ENCODE results near the gene EDN3.
"Not testable (repeated sequence)": the region's sequence is repeated elsewhere in the genome, so short reads cannot be mapped to it uniquely, and the experiment has no call there.

The EDN3 gene

GRCh38 chr20:59355242-59355641, 54.8 kb downstream of the EDN3 start:
- Mint-ChIP-seq H3K9me3 (no peaks in the 10 kb centered on the region), H3K4me3 (no peak overlapping the region), H3K27ac (no peak overlapping the region), H3K27me3 (ENCODE audit: low read depth) (no peaks in the 10 kb centered on the region), H3K36me3 (ENCODE audit: low read depth) (no peaks in the 10 kb centered on the region), H3K4me1 (ENCODE audit: low read depth) (no peaks in the 10 kb centered on the region)
- no peak for DNase-seq (ENCODE audit: low spot score)

- H3K4me3 Mint-ChIP-seq, result no peak overlapping the region
- no peak for DNase-seq (ENCODE audit: low spot score)
- no peaks in the 10 kb centered on the region for H3K9me3 Mint-ChIP-seq
- H3K27me3 Mint-ChIP-seq (ENCODE audit: low read depth), result no peaks in the 10 kb centered on the region
- no peaks in the 10 kb centered on the region for H3K36me3 Mint-ChIP-seq (ENCODE audit: low read depth)
- H3K27ac Mint-ChIP-seq, result no peak overlapping the region
- no peaks in the 10 kb centered on the region for H3K4me1 Mint-ChIP-seq (ENCODE audit: low read depth)
These were observed 56.3 kb downstream of the EDN3 start for GRCh38 chr20:59356662-59357165.

GRCh38 chr20:59358793-59359192, 58.4 kb downstream of the EDN3 start:
- not testable (repeated sequence) for H3K27me3 Mint-ChIP-seq (ENCODE audit: low read depth); H3K4me1 Mint-ChIP-seq (ENCODE audit: low read depth); H3K36me3 Mint-ChIP-seq (ENCODE audit: low read depth); H3K4me3 Mint-ChIP-seq; H3K9me3 Mint-ChIP-seq; DNase-seq (ENCODE audit: low spot score); H3K27ac Mint-ChIP-seq

DNA sequence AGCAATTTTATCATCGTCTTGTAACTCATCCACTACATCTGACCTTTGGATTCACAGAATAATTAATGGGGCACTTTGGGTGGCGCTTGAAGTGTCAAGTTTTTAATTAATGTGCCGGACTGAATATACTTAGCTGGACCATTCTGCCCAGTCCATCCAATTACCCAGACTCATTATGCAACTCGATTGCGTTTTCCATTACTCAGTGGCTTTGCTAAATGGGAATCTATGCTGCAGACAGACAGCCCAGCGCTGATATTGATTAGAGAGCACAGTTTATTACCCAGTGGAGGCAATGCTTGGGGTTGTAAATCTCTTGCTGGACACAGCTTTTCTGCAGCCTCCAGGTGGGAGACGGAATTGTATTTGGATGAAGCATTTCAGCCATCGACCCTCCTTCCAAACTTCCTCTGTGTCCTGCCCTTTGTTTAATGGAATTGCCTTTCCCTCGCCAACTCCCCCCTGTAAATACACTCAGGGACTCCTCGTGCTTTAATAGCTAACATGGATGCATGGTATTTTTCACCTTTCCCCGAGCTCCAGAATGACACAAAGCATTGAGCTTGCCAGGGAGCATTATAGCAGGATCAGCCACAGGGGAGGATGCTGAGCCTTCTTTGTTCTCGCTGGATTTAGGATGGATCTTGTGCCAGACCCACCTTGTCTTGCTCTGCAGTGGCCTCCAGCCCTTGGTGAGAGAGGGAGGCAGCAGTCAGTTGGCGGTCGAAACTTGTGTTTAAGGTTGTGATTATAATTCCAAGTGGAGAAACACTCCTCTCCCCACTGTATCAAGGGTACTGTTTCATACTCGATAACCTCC, 59.7 kb downstream of the EDN3 start:
- no peak for DNase-seq (ENCODE audit: low spot score)
- Mint-ChIP-seq H3K27ac (no peak overlapping the region), H3K4me1 (ENCODE audit: low read depth) (no peaks in the 10 kb centered on the region), H3K9me3 (no peaks in the 10 kb centered on the region), H3K4me3 (no peak overlapping the region), H3K36me3 (ENCODE audit: low read depth) (no peaks in the 10 kb centered on the region), H3K27me3 (ENCODE audit: low read depth) (no peaks in the 10 kb centered on the region)

- DNase-seq (ENCODE audit: low spot score), result no peak
- no peaks in the 10 kb centered on the region for H3K9me3 Mint-ChIP-seq
These were observed 60.5 kb downstream of the EDN3 start for GRCh38 chr20:59360934-59361333.

GRCh38 chr20:59361411-59361810, 61.0 kb downstream of the EDN3 start:
- Mint-ChIP-seq H3K4me1 (ENCODE audit: low read depth) (no peaks in the 10 kb centered on the region), H3K9me3 (no peaks in the 10 kb centered on the region), H3K36me3 (ENCODE audit: low read depth) (no peaks in the 10 kb centered on the region), H3K27ac (no peak overlapping the region), H3K27me3 (ENCODE audit: low read depth) (no peaks in the 10 kb centered on the region), H3K4me3 (no peak overlapping the region)
- DNase-seq (ENCODE audit: low spot score), result no peak

More at GRCh38 chr20:59360934-59361333, 60.5 kb downstream of the EDN3 start:
- Mint-ChIP-seq H3K4me3 (no peak overlapping the region), H3K36me3 (ENCODE audit: low read depth) (no peaks in the 10 kb centered on the region), H3K4me1 (ENCODE audit: low read depth) (no peaks in the 10 kb centered on the region), H3K27me3 (ENCODE audit: low read depth) (no peaks in the 10 kb centered on the region), H3K27ac (no peak overlapping the region)

DNA sequence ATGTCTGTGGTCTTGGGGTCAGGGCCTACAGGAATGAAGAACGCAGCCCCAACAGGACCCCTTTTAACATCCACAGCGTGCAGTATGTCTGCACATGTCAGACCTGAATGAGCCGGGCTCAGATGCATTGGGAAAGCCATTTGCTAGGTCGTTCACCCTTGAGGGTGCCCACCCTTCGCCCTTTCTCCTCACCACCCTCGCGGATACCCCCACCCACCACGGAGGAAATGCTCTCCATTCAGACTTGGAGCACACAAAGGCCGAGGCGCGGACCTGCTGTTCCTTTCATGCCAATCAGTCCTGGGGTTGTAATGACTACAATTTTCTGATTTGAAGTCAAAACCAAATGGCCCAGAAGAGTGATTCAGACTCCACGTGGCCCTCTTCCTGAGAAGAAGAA, 62.7 kb downstream of the EDN3 start:
- H3K36me3 Mint-ChIP-seq (ENCODE audit: low read depth), result no peaks in the 10 kb centered on the region
- no peaks in the 10 kb centered on the region for H3K9me3 Mint-ChIP-seq
- DNase-seq (ENCODE audit: low spot score), result no peak
- no peak overlapping the region for H3K4me3 Mint-ChIP-seq
- no peaks in the 10 kb centered on the region for H3K4me1 Mint-ChIP-seq (ENCODE audit: low read depth)
- peaks cover 2% of the 10 kb centered on the region for H3K27me3 Mint-ChIP-seq (ENCODE audit: low read depth)
- H3K27ac Mint-ChIP-seq, result no peak overlapping the region

DNA sequence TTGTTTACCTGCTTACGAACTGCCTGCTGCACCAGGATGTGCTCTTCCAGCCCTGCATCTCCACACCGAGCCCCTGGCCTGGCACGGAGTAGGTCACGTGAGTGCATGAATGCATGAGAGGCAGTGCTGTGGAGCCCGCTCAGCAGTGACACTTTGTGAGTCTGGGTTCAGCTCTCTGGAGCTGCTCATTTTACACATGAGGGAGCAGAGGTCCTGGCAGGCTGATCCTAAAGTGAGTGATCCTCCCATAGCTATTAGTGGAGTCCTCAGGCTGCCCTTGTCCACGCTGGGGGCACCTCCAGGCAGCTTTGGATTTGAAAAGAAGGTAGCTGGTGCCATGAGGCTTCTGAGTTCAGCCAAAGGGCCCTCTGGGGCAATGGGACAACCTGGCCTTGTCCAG, 64.2 kb downstream of the EDN3 start:
- no peaks in the 10 kb centered on the region for H3K9me3 Mint-ChIP-seq
- H3K36me3 Mint-ChIP-seq (ENCODE audit: low read depth), result no peaks in the 10 kb centered on the region
- DNase-seq (ENCODE audit: low spot score), result no peak
- no peak overlapping the region for H3K4me3 Mint-ChIP-seq
- no peaks in the 10 kb centered on the region for H3K4me1 Mint-ChIP-seq (ENCODE audit: low read depth)
- no peak overlapping the region for H3K27ac Mint-ChIP-seq
- peaks cover 2% of the 10 kb centered on the region for H3K27me3 Mint-ChIP-seq (ENCODE audit: low read depth)

GRCh38 chr20:59365611-59366285, 65.3 kb downstream of the EDN3 start:
- no peak for DNase-seq (ENCODE audit: low spot score)
- H3K36me3 Mint-ChIP-seq (ENCODE audit: low read depth), result no peaks in the 10 kb centered on the region
- H3K4me1 Mint-ChIP-seq (ENCODE audit: low read depth), result no peaks in the 10 kb centered on the region
- peaks cover 5% of the 10 kb centered on the region for H3K27me3 Mint-ChIP-seq (ENCODE audit: low read depth)
- no peak overlapping the region for H3K4me3 Mint-ChIP-seq
- no peaks in the 10 kb centered on the region for H3K9me3 Mint-ChIP-seq
- no peak overlapping the region for H3K27ac Mint-ChIP-seq

- H3K27me3 Mint-ChIP-seq (ENCODE audit: low read depth), result peaks cover 18% of the 10 kb centered on the region
- DNase-seq (ENCODE audit: low spot score), result no peak
- no peak overlapping the region for H3K4me3 Mint-ChIP-seq
- H3K9me3 Mint-ChIP-seq, result no peaks in the 10 kb centered on the region
- H3K4me1 Mint-ChIP-seq (ENCODE audit: low read depth), result no peaks in the 10 kb centered on the region
- H3K36me3 Mint-ChIP-seq (ENCODE audit: low read depth), result no peaks in the 10 kb centered on the region
- H3K27ac Mint-ChIP-seq, result no peak overlapping the region
These were observed 71.0 kb downstream of the EDN3 start for GRCh38 chr20:59371431-59371830.

DNA sequence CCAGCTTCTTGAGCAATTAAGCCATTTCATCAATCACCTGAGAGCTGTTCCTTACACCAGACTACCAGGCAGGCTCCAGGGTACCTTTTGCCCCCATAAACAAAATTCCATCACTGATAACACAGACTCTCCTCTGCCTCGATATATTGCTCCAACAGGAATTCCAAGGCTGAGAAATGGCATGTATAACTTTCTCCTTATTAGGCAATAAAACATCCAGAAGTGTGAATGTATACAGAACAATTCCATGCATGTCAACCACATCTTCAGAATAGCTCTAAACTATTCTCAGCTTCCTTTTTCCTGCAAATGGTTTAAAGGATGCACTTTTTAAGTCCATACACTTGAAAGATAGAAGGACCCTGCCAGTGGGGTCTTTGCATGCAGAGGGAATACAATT, 73.8 kb downstream of the EDN3 start:
- no peak for DNase-seq (ENCODE audit: low spot score)
- Mint-ChIP-seq H3K27me3 (ENCODE audit: low read depth) (peaks cover 15% of the 10 kb centered on the region), H3K4me1 (ENCODE audit: low read depth) (no peaks in the 10 kb centered on the region), H3K27ac (no peak overlapping the region), H3K4me3 (no peak overlapping the region), H3K9me3 (no peaks in the 10 kb centered on the region), H3K36me3 (ENCODE audit: low read depth) (no peaks in the 10 kb centered on the region)

GRCh38 chr20:59375541-59375940, 75.1 kb downstream of the EDN3 start:
- no peak overlapping the region for H3K27ac Mint-ChIP-seq
- no peaks in the 10 kb centered on the region for H3K36me3 Mint-ChIP-seq (ENCODE audit: low read depth)
- H3K9me3 Mint-ChIP-seq, result no peaks in the 10 kb centered on the region
- H3K4me3 Mint-ChIP-seq, result no peak overlapping the region
- peaks cover 12% of the 10 kb centered on the region for H3K27me3 Mint-ChIP-seq (ENCODE audit: low read depth)
- H3K4me1 Mint-ChIP-seq (ENCODE audit: low read depth), result no peaks in the 10 kb centered on the region
- no peak for DNase-seq (ENCODE audit: low spot score)

Data from T-helper 2 cell treated with Interferon-gamma antibody and Interleukin-4, amounts not matched to agents 5 μg/mL and 100 μg/mL, for 36 hours (primary cell).